ENCODE results near the gene GPSM3. TPM values are rescaled to one million over a fixed set of nuclear protein-coding genes. Genes with fewer than 3 reads are reported as not detected.

Gene GPSM3
- total and polyA plus RNA-seq, 2 of the 13 experiments (the other 11 are each of a cell fraction or from before 2014, with no cell fraction given), result 0.18 to 6.2 TPM

DNA sequence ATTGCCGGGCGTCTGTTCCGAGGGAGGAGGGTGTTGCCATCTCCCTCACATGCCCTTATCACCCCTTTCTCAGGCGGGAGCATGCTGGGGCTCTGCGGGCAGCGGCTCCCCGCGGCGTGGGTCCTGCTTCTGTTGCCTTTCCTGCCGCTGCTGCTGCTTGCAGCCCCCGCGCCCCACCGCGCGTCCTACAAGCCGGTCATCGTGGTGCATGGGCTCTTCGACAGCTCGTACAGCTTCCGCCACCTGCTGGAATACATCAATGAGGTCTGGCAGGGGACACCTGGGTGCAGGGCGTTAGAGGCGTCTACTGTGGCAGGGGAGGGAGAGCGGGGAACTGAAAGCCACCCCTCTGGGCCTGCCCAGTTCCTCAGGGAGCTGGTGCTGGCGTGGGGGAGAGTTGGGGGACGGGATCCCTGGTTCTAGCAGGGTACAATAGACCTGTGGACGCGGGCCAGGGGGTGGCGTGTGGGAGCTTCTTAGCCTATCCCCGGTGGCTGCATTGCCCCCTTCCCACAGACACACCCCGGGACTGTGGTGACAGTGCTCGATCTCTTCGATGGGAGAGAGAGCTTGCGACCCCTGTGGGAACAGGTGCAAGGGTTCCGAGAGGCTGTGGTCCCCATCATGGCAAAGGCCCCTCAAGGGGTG lies 37.8 kb downstream of the GPSM3 start (continued):
- TF ChIP-seq, protein P1, sequence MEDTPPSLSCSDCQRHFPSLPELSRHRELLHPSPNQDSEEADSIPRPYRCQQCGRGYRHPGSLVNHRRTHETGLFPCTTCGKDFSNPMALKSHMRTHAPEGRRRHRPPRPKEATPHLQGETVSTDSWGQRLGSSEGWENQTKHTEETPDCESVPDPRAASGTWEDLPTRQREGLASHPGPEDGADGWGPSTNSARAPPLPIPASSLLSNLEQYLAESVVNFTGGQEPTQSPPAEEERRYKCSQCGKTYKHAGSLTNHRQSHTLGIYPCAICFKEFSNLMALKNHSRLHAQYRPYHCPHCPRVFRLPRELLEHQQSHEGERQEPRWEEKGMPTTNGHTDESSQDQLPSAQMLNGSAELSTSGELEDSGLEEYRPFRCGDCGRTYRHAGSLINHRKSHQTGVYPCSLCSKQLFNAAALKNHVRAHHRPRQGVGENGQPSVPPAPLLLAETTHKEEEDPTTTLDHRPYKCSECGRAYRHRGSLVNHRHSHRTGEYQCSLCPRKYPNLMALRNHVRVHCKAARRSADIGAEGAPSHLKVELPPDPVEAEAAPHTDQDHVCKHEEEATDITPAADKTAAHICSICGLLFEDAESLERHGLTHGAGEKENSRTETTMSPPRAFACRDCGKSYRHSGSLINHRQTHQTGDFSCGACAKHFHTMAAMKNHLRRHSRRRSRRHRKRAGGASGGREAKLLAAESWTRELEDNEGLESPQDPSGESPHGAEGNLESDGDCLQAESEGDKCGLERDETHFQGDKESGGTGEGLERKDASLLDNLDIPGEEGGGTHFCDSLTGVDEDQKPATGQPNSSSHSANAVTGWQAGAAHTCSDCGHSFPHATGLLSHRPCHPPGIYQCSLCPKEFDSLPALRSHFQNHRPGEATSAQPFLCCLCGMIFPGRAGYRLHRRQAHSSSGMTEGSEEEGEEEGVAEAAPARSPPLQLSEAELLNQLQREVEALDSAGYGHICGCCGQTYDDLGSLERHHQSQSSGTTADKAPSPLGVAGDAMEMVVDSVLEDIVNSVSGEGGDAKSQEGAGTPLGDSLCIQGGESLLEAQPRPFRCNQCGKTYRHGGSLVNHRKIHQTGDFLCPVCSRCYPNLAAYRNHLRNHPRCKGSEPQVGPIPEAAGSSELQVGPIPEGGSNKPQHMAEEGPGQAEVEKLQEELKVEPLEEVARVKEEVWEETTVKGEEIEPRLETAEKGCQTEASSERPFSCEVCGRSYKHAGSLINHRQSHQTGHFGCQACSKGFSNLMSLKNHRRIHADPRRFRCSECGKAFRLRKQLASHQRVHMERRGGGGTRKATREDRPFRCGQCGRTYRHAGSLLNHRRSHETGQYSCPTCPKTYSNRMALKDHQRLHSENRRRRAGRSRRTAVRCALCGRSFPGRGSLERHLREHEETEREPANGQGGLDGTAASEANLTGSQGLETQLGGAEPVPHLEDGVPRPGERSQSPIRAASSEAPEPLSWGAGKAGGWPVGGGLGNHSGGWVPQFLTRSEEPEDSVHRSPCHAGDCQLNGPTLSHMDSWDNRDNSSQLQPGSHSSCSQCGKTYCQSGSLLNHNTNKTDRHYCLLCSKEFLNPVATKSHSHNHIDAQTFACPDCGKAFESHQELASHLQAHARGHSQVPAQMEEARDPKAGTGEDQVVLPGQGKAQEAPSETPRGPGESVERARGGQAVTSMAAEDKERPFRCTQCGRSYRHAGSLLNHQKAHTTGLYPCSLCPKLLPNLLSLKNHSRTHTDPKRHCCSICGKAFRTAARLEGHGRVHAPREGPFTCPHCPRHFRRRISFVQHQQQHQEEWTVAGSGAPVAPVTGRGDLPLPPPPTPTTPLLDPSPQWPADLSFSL (CRISPR knock-in tag; IDR thresholded peaks at IDR 0.05), result 0 out of 2 replicates have a peak, but pooled peaks have one; percentile 6
- TF ChIP-seq ZNF513 (CRISPR knock-in tag; conservative IDR thresholded peaks at IDR 0.05) (no peak), RBAK (CRISPR knock-in tag; IDR thresholded peaks at IDR 0.05) (no peak), ZNF335 (CRISPR knock-in tag; IDR thresholded peaks at IDR 0.05) (no peak; the same call in 1 of the 2 replicates), SAP130 (CRISPR knock-in tag; IDR thresholded peaks at IDR 0.05; ENCODE audit: low read depth) (peak; percentile 89), SCMH1 (CRISPR knock-in tag; IDR thresholded peaks at IDR 0.05; ENCODE audit: borderline replicate concordance) (no peak), RNF2 (conservative IDR thresholded peaks at IDR 0.05; ENCODE audit: low read depth) (no peak), MAFG (CRISPR knock-in tag; IDR thresholded peaks at IDR 0.05) (no peak), CAMTA2 (CRISPR knock-in tag; IDR thresholded peaks at IDR 0.05; ENCODE audit: borderline replicate concordance) (no peak), PPARG (CRISPR knock-in tag; conservative IDR thresholded peaks at IDR 0.05) (0 out of 2 replicates have a peak, but pooled peaks have one; percentile 10), DNMT3B (CRISPR knock-in tag; conservative IDR thresholded peaks at IDR 0.05) (0 out of 2 replicates have a peak, but pooled peaks have one; percentile 1), JUNB (CRISPR knock-in tag; IDR thresholded peaks at IDR 0.05; ENCODE audit: borderline replicate concordance) (no peak), ZNF12 (CRISPR knock-in tag; IDR thresholded peaks at IDR 0.05) (no peak; the same call in 1 of the 2 replicates), PAF1 (CRISPR knock-in tag; IDR thresholded peaks at IDR 0.05) (no peak), SIX1 (CRISPR knock-in tag; IDR thresholded peaks at IDR 0.05; ENCODE audit: borderline replicate concordance) (no peak), HBP1 (CRISPR knock-in tag; IDR thresholded peaks at IDR 0.05; ENCODE audit: low read depth) (0 out of 2 replicates have a peak, but pooled peaks have one; percentile 39), CREM (IDR thresholded peaks at IDR 0.05) (no peak), CREM (CRISPR knock-in tag; IDR thresholded peaks at IDR 0.05) (no peak), NR1H2 (CRISPR knock-in tag; IDR thresholded peaks at IDR 0.05; ENCODE audit: borderline replicate concordance, low read depth) (no peak), ZNF792 (CRISPR knock-in tag; IDR thresholded peaks at IDR 0.05) (no peak; the same call in 1 of the 2 replicates)
- TF ChIP-seq, protein P2, sequence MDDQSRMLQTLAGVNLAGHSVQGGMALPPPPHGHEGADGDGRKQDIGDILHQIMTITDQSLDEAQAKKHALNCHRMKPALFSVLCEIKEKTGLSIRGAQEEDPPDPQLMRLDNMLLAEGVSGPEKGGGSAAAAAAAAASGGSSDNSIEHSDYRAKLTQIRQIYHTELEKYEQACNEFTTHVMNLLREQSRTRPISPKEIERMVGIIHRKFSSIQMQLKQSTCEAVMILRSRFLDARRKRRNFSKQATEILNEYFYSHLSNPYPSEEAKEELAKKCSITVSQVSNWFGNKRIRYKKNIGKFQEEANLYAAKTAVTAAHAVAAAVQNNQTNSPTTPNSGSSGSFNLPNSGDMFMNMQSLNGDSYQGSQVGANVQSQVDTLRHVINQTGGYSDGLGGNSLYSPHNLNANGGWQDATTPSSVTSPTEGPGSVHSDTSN (CRISPR knock-in tag; IDR thresholded peaks at IDR 0.05; ENCODE audit: borderline replicate concordance), result no peak
